Measurements from ENCODE around the gene PPP1R14D.

Gene PPP1R14D

DNA sequence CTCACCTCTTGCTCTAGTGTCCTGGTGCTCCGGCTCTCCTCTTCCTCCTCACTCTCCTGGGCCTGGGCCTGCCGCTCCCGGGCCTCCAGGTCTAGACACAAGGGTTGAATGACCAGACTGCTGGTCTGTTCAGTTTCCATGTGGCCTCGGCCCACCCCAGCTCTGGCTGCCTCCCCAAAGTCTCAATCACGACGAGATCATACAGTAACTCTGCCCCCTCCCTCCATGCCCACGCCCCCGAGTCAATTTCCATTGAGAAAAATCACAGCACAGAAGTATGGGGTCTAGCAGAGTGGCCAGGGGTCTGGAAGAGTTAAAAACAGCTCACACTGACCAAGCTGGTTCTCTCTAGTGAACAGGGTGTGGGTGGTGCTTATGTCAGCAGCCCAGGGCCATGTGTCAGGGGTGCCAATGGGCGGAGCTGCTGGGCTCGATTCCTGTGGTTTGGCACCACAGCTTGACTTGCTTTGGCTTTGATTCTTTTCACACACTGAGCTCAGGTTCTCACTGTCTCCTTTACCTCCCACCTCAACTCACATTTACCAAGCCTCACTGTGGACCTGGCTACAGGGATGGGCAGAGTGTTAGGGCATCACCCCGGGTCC lies 51.9 kb downstream of the PPP1R14D start:
- DNase-seq, result peak; percentile 63

DNA sequence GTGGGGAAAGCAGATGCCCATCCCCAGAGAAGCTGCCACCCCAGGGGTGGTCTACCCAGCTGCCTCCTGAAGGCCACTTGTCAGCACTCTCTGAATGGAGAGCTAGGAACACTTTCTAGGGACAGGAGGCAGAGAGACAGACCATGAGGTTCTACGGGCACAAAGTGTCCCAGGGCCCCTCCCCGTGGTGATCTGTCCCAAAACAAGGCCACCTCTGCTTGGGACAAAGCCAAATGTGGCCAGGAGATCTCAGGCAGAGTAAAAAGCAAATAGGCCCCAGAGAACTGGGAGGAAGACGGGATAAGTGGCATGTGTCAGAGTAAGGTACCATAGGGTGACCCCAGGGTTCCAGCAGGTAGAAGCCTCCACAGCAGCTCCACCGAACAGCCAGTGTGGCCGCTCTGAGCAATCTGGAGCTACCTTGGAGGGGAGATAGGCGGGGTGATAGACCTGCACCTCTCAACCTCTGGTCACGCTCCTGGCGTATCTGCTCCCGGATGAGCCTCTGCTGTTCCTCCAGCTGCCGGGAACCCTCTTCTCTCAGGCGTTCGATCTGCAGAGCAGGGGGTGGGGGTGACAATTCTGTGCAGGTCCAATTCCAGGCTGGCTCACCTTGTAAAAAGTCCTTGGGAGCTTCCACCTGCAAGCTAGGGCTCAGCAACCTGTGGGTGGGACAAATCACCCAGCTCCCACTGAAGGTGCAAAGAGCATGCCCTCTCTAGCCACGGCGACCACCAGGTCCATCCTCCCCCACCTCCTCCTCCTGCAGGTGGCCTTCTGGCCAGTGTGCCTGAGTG lies 52.6 kb downstream of the PPP1R14D start:
- no peak for DNase-seq

DNA sequence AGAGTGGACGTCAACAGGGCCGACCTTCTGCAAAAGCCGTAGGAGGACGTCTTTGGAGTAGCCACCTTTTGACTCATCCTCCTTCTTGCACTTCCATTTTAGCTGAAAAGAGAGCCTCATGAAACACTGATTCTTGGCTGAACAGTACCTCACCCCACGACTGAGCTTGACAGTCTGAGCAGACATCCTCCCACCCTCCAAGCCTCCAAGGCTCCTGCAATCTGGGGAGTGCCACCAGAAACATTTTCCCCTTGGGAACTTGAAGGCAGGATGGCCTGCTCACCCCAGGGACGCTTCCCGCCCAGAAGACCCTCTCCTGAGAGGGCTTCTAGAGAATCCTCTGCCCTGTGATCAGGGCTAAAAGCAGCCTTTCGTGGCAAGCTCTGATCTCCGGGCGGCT lies 53.5 kb downstream of the PPP1R14D start:
- no peak for DNase-seq

DNA sequence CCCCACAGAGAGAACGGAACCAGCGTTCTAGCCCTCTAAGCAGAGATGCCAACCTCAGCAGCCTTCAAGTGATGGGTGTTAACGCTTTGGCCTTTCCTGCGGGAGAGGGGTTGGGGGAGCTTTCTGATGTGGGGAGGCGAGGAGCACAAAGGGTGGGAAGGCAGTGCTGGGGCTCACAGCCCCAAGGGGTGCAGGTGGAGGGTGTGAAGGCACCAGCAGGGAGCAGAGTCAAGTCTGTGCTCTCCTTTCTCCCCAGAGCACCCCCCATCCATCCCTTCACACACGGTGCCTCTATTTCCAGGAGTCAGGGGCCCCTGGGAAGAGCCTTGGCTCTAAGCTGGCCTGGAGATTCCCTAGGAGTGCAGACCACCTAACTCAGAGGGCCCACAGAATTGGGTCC lies 54.6 kb downstream of the PPP1R14D start:
- DNase-seq, result no peak

DNA sequence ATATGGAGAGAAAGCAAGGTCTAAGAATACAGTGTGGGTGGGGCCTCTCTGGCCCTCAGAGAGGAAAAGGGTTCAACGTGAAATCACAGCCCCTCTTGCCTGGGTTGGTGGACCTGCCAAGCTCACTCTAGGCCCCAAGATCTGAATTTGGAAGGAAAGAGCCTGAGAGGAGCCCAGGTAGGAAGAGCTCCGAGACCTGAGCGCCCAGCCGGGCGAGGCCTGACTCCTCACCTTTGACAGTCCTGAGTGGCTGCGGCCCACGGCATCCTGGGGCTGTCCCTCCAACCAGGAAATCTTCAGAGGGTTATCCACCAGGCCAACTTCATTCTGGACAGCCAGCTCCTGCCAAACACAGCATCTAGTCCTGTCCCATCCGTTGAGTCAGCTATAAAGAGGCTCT lies 55.0 kb downstream of the PPP1R14D start:
- DNase-seq, result no peak

DNA sequence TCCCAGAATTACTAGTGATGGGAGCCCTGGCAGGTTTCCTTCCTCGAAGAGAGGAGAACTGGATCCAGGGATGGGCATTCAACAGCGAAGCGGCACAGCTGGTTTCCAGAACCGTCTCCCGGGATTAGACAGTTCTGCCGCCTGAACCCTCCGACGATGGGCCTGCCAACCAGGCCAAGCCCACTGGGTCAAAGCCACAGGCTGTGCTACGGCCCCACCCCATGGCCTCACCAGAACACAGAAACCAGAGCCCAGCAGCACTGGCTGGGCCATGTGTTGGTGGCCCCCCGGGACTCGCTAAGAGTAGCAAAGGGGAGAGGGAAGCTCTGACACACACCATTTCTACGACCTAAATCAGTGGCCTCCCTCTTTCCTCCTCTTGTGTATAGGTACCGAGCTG lies 56.5 kb downstream of the PPP1R14D start:
- DNase-seq, result no peak

DNA sequence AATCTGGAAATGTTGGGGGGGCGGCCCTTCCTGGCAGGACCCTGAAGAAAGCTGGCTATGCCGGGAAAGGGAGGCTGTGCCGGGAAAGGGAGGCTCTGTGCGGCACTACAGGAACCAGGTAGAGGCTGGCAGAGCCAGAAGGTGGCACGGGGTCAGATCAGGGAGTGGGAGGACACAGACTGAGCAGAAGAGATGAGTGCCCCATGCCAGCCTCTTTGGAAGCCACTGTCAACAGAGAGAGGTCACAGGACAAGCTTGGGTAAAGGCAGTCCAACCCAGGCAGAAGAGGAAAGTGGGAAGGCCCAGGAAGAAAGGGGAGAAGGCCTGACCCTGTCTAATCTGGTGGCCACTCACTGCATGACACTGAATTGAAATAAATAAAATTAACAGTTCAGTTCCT lies 57.3 kb downstream of the PPP1R14D start:
- no peak for DNase-seq

DNA sequence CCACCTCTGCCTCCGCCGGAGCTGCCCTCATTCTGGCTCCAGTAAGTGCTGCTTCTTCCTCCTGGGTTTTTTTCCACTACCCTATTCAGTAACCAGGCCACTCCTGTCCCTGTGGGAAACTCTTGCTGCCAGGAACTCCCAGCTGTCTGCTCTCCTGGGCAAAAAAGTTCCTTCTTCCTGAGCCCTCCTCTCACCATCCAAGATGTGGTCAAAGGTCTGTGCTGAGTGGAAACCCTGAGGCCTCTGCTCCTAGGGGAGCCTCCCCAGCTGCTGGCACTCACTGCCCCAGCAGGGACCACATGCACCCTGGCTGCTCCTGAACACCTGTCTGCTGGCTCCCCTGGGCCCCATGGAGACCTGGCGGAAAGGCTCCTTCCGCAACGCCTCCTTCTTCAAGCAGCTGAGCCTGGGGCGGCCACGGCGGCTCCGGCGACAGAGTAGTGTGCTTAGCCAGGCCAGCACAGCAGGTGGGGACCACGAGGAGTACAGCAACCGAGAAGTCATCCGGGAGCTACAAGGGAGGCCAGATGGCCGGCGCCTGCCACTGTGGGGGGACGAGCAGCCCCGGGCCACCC lies 58.3 kb downstream of the PPP1R14D start:
- no peak for DNase-seq

DNA sequence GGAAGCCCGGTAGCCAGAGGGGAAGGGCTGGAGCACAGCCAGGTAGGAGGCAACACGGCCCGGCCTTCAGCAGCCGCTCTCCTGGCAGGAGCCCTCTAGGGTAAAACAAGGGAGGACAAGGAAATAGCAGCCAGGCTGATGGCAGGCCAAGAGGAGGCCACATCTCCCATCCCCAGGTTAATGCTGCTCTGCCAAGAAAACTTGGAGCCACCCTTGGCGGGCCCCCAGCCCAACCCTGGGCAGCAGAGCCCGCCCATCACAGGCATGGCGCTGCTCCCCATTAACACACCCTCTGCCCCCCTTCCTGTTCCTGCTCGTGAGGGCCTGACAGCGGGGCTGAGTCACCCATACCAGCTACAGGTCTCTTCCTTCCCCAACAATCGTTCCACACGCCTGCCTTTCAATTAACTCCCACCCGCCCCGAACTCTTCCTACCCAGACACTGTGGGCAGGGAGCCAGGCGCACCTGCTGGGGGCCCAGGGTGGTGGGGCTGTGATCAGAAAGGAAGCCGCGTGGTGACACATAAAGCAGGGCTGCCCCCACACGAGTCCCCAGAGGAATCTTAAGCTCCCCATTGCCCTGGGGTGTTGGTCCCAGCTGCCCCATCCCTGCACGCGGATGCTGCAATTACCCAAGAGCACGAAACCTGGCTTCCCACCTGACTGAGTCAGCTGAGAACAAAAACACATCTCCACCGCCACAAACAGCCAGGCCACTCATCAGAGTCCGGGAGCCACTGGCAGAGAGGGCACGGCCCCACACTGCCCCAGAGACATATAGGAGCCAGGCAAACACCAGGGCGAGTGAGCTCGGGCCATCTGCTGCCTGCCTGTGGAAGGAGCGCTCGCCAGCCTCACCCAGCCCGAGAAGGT lies 59.0 kb downstream of the PPP1R14D start, which contains the start of gene C15orf62:
TSS of gene C15orf62 (plus strand) at position 707 of the 873 bp plus-strand sequence. CDS start 516 bp downstream, outside the sequence.
- peak; percentile 83 for DNase-seq

DNA sequence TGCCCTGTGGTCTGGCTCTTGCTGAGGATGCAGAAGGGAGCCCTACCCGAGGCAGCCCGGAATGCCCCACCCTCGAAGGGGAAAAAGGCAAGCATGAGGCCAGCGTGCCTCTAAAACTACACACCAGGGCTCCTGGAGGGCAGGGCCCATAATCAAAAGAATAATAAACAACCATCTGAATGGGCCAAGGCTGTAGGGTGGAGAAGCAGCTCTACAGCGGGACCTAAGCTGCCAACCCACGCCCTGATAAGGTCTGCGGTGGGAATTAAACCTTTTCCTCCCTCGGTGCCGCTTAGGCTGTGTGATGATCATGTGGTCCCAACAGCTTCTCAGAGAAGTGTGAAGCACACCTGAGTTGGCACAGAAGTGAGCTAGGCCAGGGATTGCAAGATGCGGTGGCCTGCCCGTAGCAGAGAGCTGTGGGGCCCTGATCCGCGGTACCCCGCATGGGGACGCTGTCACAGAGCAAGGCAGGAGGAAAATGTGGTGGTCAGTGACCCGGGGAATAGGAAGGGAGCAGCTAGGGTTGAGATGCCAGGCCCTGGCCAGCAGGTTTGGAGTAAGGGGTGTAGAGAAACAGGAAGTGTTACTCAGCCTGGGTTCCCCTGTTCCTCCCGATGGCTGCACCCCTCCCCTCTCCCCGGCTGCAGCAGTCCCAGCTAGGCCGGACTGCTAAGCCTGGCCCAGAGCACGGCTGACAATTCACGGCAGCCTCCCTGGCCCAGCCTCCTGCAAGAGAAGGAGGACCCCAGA lies 59.8 kb downstream of the PPP1R14D start:
- no peak for DNase-seq

DNA sequence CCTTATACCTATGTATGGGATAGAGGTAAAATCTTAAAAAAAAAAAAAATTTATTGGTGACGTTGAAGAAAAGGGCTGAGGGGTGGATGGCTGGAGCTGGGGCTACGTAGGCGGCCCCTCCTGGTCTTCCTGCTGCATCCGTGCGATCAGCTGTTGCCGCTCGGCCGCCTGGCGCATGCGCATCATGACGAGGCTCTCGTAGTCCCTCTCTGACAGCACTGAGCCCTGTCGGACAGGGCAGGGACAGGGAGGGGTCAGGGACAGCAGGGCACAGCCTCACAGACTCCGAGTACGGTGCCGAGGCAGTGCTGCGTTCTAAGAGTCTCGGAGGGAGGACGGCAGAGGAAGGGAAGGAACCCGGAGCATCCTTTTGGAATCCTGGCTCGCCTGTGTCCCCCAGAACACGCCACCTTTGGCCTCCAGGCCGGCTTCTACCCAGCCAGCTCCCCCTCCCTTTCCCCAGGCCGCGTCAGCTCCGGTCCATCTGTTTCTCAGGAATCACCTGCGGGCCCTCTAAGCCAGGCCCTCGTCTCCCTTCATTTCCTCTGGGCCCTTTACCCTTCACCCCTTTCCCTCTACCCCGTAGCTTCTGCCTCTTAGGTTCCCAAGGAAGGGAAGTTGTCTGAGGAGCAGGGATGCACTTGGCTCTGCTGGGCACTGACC lies 60.5 kb downstream of the PPP1R14D start:
- no peak for DNase-seq

DNA sequence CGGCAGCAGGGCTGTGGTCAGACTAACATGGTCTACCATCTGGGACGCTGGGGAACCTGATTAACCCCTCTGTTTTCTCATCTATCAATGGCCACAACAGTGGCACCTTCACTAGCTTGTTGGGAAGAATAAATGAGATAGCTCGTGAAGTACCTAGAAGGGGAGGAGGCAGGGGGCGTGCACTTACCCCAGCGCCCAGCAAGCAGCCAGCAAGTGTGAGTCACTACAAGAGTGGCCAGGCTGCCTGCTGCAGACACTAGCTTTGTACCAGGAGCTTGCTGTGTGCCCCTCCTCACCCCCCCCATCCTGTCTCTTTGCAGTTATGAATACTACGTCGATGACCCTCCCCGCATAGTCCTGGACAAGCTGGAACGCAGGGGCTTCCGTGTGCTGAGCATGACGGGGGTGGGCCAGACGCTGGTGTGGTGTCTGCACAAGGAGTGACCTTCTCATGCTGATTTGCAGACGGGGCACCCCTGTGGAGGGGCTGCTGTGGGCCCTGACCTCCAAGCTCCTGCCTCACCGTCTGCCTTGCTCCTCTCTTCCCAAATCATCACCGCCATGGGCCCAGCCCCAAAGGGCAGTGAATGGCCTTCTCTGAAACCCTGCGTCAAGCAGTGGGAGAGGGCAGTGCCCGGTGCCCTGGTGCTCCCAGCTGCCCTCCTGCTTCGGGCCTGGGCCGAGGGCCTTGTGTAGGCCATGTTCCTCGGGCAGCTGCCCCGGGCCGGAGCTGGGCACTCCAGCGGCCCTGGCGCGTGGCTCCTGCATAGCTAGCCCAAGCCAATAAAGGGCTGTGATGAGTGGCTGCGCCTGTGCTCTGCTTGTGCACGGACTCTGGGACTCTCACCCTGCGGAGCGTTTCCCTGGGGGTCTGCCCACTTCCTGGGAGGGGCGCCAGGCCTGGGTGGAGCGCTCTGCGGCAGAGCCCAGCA lies 61.3 kb downstream of the PPP1R14D start:
- no peak for DNase-seq

DNA sequence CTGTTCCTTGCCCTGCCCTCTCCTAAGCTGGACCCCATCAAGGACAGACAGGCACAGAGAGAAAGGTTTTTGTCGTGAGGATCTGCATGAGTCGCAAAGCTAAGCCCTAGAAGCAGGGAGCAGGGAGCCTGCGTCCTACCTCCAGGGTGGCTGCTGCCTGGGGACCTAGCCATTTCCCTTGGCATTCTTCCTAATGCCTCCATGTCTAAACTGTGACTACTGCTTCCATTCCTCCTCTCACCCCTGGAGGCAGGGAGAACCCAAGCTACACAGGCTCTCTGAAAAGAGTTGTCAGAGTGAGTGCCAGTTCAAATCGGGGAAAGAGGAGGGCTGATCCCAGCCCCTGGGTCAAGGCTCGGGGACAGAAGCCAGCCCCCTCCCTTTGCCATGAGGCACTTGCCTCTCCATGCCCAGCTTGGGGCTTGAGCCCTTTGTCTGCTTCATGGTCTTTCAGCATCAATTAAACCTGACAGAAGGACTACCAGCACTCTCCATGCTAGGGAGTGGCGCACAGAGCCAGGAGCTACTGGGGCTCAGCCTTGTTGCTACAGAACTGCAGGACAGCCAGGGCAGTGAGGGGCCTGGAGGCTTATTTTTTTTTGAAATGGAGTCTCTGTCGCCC lies 62.2 kb downstream of the PPP1R14D start:
- no peak for DNase-seq
